NB4 (cell line): ENCODE data around the gene SNRPD3.

Experiments used
- CTCF ChIP-seq: IDR thresholded peaks from one replicate; pipeline ENCODE4 v1.5.1; 2012; ENCODE audit warnings: low read depth, low read length
- POLR2A ChIP-seq: IDR thresholded peaks from 2 replicates; pipeline ENCODE4 v1.6.1; 2011; ENCODE audit warnings: mild to moderate bottlenecking; ENCODE audit not compliant: insufficient read length; ENCODE audit errors: extremely low read depth
- TF ChIP-seq, protein P1 (sequence below): IDR thresholded peaks from 2 replicates; pipeline ENCODE4 v1.6.1; 2011; ENCODE audit warnings: low read depth, low read length

DNA sequence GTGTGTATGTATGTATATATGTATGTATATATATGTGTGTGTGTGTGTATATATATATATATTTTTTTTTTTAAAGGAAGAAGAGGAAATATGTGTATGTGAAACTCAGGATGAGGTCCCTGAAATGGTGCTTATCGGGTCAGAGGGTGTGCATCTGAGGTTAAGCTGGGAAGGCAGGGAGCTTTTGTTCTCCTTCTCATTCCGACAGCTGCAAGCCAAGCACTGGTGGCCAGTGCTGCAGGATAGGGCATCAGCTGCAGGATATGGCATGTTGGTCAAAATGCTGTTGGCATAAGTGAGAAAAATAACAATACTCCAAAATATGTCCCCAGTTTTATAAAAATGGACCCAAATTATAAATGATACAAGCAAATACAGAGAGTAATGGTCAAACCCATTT lies 7.4 kb downstream of the SNRPD3 start:
- TF ChIP-seq POLR2A (no peak), CTCF (no peak)
- TF ChIP-seq, protein P1, sequence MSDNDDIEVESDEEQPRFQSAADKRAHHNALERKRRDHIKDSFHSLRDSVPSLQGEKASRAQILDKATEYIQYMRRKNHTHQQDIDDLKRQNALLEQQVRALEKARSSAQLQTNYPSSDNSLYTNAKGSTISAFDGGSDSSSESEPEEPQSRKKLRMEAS, result no peak
